Keratinocyte (primary cell): Measurements from ENCODE around the gene FNDC11. TPM values are rescaled to one million over a fixed set of nuclear protein-coding genes. Genes with fewer than 3 reads are reported as not detected.

Experiments
- DNase-seq: peaks from one replicate; pipeline ENCODE4 v3.0.0-alpha.2; 2011; ENCODE audit warnings: low read depth, missing footprints, low spot score
- FAIRE-seq: peaks from 2 replicates; lab custom pipeline; 2011; peaks lifted over from hg19 to GRCh38; lab: Jason Lieb, UNC
- H2AFZ ChIP-seq: 2 replicates; pipeline ENCODE4 v1.6.0; 2012; ENCODE audit warnings: low read length, control low read depth, inconsistent platforms; ENCODE audit not compliant: control insufficient read depth
- H3K27ac ChIP-seq: 2 replicates; pipeline ENCODE4 v1.5.1; 2011; ENCODE audit warnings: low read length; ENCODE audit not compliant: control insufficient read depth, insufficient read depth
- H3K27me3 ChIP-seq: 3 replicates; pipeline ENCODE4 v1.6.0; 2011; ENCODE audit warnings: low read length; ENCODE audit not compliant: control insufficient read depth, insufficient read depth; ENCODE audit errors: extremely low read depth
- H3K36me3 ChIP-seq, 2 experiments: 2 replicates in 1 of 2; 3 replicates in 1 of 2; pipeline ENCODE4 v1.5.1; 2011; ENCODE audit warnings: low read length in 2 of 2, mild to moderate bottlenecking in 1 of 2; ENCODE audit not compliant: control insufficient read depth in 2 of 2, insufficient read depth in 2 of 2; ENCODE audit errors: extremely low read depth in 1 of 2
- H3K4me1 ChIP-seq: 3 replicates; pipeline ENCODE4 v1.5.1; 2011; ENCODE audit warnings: low read length; ENCODE audit not compliant: control insufficient read depth, insufficient read depth; ENCODE audit errors: extremely low read depth
- H3K4me2 ChIP-seq: 3 replicates; pipeline ENCODE4 v1.6.0; 2011; ENCODE audit warnings: low read depth, low read length; ENCODE audit not compliant: control insufficient read depth, insufficient read depth; ENCODE audit errors: extremely low read depth
- H3K4me3 ChIP-seq, 3 experiments: fragments of 200-600 bp in 1 of 3; sonication (generic) in 1 of 3; 2 replicates in 2 of 3; 3 replicates in 1 of 3; pipeline ENCODE4 v1.5.1; 2011 to 2016; ENCODE audit warnings: low read length in 3 of 3, mild to moderate bottlenecking in 3 of 3, control low read depth in 2 of 3, inconsistent platforms in 1 of 3, low read depth in 1 of 3, mixed read lengths in 1 of 3, mixed run types in 1 of 3, moderate library complexity in 1 of 3; ENCODE audit not compliant: control insufficient read depth in 2 of 3, insufficient read depth in 2 of 3; ENCODE audit errors: extremely low read depth in 1 of 3
- H3K79me2 ChIP-seq: 2 replicates; pipeline ENCODE4 v1.6.0; 2012; ENCODE audit warnings: low read length; ENCODE audit not compliant: control insufficient read depth, insufficient read depth
- H3K9ac ChIP-seq: 3 replicates; pipeline ENCODE4 v1.6.0; 2011; ENCODE audit warnings: low read length; ENCODE audit not compliant: control insufficient read depth, insufficient read depth; ENCODE audit errors: extremely low read depth
- H3K9me1 ChIP-seq: 3 replicates; pipeline ENCODE4 v1.6.0; 2011; ENCODE audit warnings: low read length; ENCODE audit not compliant: control insufficient read depth, insufficient read depth; ENCODE audit errors: extremely low read depth
- H3K9me3 ChIP-seq: 2 replicates; pipeline ENCODE4 v1.5.1; 2012; ENCODE audit warnings: low read depth, low read length; ENCODE audit not compliant: control insufficient read depth
- H4K20me1 ChIP-seq: 3 replicates; pipeline ENCODE4 v1.6.0; 2011; ENCODE audit warnings: low read length; ENCODE audit not compliant: control insufficient read depth, insufficient read depth; ENCODE audit errors: extremely low read depth
- EZH2 ChIP-seq: IDR thresholded peaks from one replicate; pipeline ENCODE4 v1.6.1; 2012; ENCODE audit warnings: inconsistent platforms, mild to moderate bottlenecking, low read length, moderate library complexity
- dilution Hi-C: fragments of 300-500 bp; cut with MboI; formaldehyde crosslinking; loops from one replicate; pipeline ENCODE4 v1.7.0; 2020; ENCODE audit warnings: low sequenced_read_pairs; ENCODE audit not compliant: extremely low pct_ligation_motif_present
- polyA plus RNA-seq, 5 experiments: library from polyadenylated mRNA; depleted of rRNA in 3 of 5; stranded (reverse) in 3 of 5; stranded (forward) in 1 of 5; unstranded in 1 of 5; fragments of >200 nt; gene quantifications; 1 replicate in 1 of 5; 2 replicates in 3 of 5; 3 replicates in 1 of 5; pipeline versions ENCODE4 v1.2.1 to v1.2.3, GENCODE V29; 2011 to 2012; ENCODE audit warnings: missing spikeins in 2 of 5, low read depth in 1 of 5, low replicate concordance in 1 of 5
- TF ChIP-seq, protein P1 (sequence below), 3 experiments: IDR thresholded peaks in 1 of 3; conservative IDR thresholded peaks in 1 of 3; optimal IDR thresholded peaks in 1 of 3; 2 replicates in 2 of 3; 3 replicates in 1 of 3; pipeline versions ENCODE3 to v1.5.1; 2011; ENCODE audit warnings: low read length in 3 of 3, mild to moderate bottlenecking in 3 of 3, moderate library complexity in 2 of 3, control low read depth in 1 of 3, inconsistent platforms in 1 of 3; ENCODE audit not compliant: insufficient read depth in 2 of 3; ENCODE audit errors: extremely low read depth in 1 of 3

FNDC11 gene
- polyA plus RNA-seq, 1 donor (not counting 4 experiments of a cell fraction or from before 2014, with no cell fraction given), result 0.55 TPM

DNA sequence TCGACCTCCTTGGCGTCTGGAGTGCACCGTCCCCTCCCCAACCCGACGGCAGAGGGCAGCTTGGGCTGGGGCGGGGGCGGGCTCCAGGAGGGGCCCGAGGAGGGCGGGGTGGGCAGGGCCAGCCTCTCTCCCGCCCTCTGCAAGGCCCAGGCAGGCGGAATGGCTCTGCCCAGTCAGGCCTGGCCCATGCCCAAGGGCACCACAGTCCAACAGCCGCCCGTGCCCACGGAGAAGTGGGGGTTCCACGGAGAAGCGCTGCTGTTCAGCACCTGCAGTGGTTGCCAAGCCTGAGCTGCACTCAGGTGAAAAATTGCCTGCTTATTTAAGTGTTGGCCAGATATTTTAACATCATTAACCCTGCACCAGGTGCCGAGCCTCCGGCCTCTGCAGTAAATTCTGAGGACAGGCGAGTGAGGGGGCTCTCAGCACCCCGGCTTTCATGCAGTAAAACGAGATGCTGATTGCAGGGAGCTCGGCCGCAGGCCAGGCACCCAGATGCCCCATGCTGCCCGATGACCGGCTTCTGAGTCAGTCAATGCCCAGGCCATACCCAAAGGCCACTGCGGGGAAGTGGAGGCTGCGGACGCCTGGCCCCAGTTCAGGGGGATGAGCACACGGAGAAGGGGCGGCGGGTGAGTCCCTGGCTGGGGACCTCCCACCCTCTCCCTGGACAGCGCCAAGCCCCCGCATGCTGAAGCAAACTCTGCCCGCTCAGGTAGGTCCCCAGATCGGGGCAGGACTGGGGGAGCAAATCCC, 6.1 kb upstream of the FNDC11 start, which contains the start of gene SRMS:
Gene SRMS, minus strand, starts transcription at position 25 of the 756 bp plus-strand sequence. CDS start 286 bp downstream, outside the sequence.
- DNase-seq (no peak), FAIRE-seq (no peak)
- peaks cover 37% of the 10 kb centered on the region for H3K4me1 ChIP-seq
- H3K4me2 ChIP-seq, result no peak within 1 kb of the TSS
- H3K36me3 ChIP-seq, result no peaks in the 10 kb centered on the region
- H3K27ac ChIP-seq, result no peak within 1 kb of the TSS
- H3K9ac ChIP-seq, result no peak within 1 kb of the TSS
- no peaks in the 10 kb centered on the region for H4K20me1 ChIP-seq
- dilution Hi-C loops, result no loop called here
- no peaks in the 10 kb centered on the region for H3K79me2 ChIP-seq
- peaks cover 3% of the 10 kb centered on the region for H3K27me3 ChIP-seq
- H3K9me1 ChIP-seq, result no peaks in the 10 kb centered on the region
- H2AFZ ChIP-seq, result no peak within 1 kb of the TSS
- peak within 1 kb of the TSS in 1 of 3 experiments; percentile 3 for H3K4me3 ChIP-seq
- H3K9me3 ChIP-seq, result no peaks in the 10 kb centered on the region
- no peak for TF ChIP-seq EZH2
- TF ChIP-seq, protein P1, sequence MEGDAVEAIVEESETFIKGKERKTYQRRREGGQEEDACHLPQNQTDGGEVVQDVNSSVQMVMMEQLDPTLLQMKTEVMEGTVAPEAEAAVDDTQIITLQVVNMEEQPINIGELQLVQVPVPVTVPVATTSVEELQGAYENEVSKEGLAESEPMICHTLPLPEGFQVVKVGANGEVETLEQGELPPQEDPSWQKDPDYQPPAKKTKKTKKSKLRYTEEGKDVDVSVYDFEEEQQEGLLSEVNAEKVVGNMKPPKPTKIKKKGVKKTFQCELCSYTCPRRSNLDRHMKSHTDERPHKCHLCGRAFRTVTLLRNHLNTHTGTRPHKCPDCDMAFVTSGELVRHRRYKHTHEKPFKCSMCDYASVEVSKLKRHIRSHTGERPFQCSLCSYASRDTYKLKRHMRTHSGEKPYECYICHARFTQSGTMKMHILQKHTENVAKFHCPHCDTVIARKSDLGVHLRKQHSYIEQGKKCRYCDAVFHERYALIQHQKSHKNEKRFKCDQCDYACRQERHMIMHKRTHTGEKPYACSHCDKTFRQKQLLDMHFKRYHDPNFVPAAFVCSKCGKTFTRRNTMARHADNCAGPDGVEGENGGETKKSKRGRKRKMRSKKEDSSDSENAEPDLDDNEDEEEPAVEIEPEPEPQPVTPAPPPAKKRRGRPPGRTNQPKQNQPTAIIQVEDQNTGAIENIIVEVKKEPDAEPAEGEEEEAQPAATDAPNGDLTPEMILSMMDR (optimal IDR thresholded peaks at IDR 0.05 in 1 of 3, IDR thresholded peaks at IDR 0.05 in 1 of 3, conservative IDR thresholded peaks at IDR 0.05 in 1 of 3; ENCODE audit: extremely low read depth in 1 of 3, insufficient read depth in 2 of 3, low read length in 3 of 3), result no peak

DNA sequence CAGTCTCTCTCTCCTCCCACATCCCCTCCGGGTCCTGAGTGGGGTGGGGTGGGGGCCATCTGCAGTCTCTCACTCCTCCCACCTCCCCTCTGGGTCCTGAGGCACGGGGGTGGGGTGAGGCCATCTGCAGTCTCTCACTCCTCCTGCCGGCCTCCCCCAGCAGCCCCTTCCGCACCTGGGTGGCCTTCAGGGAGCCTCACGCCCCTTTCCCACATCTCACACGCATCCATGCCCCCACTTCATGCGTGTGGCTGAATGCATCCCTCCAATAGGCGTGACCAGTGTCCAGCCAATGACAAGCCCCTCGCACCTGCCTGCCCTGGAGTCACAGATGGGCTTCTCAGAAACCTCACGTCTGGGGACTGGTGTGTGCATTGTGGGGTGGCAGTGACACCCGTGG, 5.4 kb upstream of the FNDC11 start:
- no peak overlapping the region for H3K4me3 ChIP-seq
- dilution Hi-C loops, result no loop called here
- H3K9me3 ChIP-seq, result no peaks in the 10 kb centered on the region
- peaks cover 36% of the 10 kb centered on the region for H3K4me1 ChIP-seq
- no peak overlapping the region for H3K4me2 ChIP-seq
- TF ChIP-seq EZH2, result no peak
- TF ChIP-seq, protein P1 (optimal IDR thresholded peaks at IDR 0.05 in 1 of 3, IDR thresholded peaks at IDR 0.05 in 1 of 3, conservative IDR thresholded peaks at IDR 0.05 in 1 of 3; ENCODE audit: extremely low read depth in 1 of 3, insufficient read depth in 2 of 3, low read length in 3 of 3), result no peak
- H3K36me3 ChIP-seq, result no peaks in the 10 kb centered on the region
- H3K9ac ChIP-seq, result no peak overlapping the region
- FAIRE-seq, result no peak
- H3K9me1 ChIP-seq, result no peaks in the 10 kb centered on the region
- no peaks in the 10 kb centered on the region for H3K79me2 ChIP-seq
- H4K20me1 ChIP-seq, result no peaks in the 10 kb centered on the region
- no peak overlapping the region for H2AFZ ChIP-seq
- no peak overlapping the region for H3K27ac ChIP-seq
- DNase-seq, result no peak
- peaks cover 3% of the 10 kb centered on the region for H3K27me3 ChIP-seq
